CD4-positive, CD25-positive, alpha-beta regulatory T cell (primary cell): ENCODE measurements around the gene PCDHGA5. TPM values are rescaled to one million over a fixed set of nuclear protein-coding genes. Genes with fewer than 3 reads are reported as not detected.
"Not testable (repeated sequence)": the region's sequence is repeated elsewhere in the genome, so short reads cannot be mapped to it uniquely, and the experiment has no call there.

Source experiments
- ATAC-seq, 2 donors: fragments of 150-1000 bp; cut with Tn5 transposase; one replicate each; pipeline ENCODE4 v1.10.0; 2021; ENCODE audit warnings: low read depth in 2 of 2, moderate number of reproducible peaks in 2 of 2, moderate library complexity in 1 of 2
- DNase-seq, 3 donors: peaks; one replicate each; pipeline versions ENCODE4 v3.0.0 to v3.0.0-alpha.2; 2012 to 2022; ENCODE audit warnings: mixed read lengths in 1 of 3
- H3K27ac ChIP-seq: one replicate; pipeline ENCODE4 v1.7.0; 2013; ENCODE audit warnings: mild to moderate bottlenecking, low read length; ENCODE audit not compliant: insufficient read depth, poor library complexity, severe bottlenecking
- H3K27me3 ChIP-seq: one replicate; pipeline ENCODE4 v1.7.0; 2013; ENCODE audit warnings: low read length; ENCODE audit not compliant: control insufficient read depth, insufficient read depth
- H3K36me3 ChIP-seq: one replicate; pipeline ENCODE4 v1.7.0; 2013; ENCODE audit warnings: mild to moderate bottlenecking, low read length, moderate library complexity; ENCODE audit not compliant: control insufficient read depth, insufficient read depth
- H3K4me1 ChIP-seq: 2 replicates; pipeline ENCODE4 v1.7.0; 2013; ENCODE audit warnings: mild to moderate bottlenecking, low read length; ENCODE audit not compliant: insufficient read depth, control insufficient read depth, poor library complexity, severe bottlenecking
- H3K4me3 ChIP-seq: one replicate; pipeline ENCODE4 v1.7.0; 2013; ENCODE audit warnings: low read depth, mild to moderate bottlenecking, low read length, moderate library complexity
- H3K9me3 ChIP-seq, 2 experiments: 1 replicate in 1 of 2; 2 replicates in 1 of 2; pipeline ENCODE4 v1.7.0; 2013; ENCODE audit warnings: low read length in 2 of 2, mild to moderate bottlenecking in 1 of 2, moderate library complexity in 1 of 2; ENCODE audit not compliant: control insufficient read depth in 2 of 2
- H3K27ac Mint-ChIP-seq, 3 donors: one replicate each; pipeline ENCODE4 v1.8.0; 2020 to 2022; ENCODE audit warnings: mild to moderate bottlenecking in 3 of 3, mixed read lengths in 3 of 3, moderate library complexity in 2 of 3
- H3K27me3 Mint-ChIP-seq: one replicate; pipeline ENCODE4 v1.8.0; 2022; ENCODE audit warnings: mild to moderate bottlenecking, mixed read lengths
- H3K36me3 Mint-ChIP-seq: one replicate; pipeline ENCODE4 v1.8.0; 2020; ENCODE audit warnings: mixed read lengths
- H3K4me1 Mint-ChIP-seq, 4 donors: one replicate each; pipeline ENCODE4 v1.8.0; 2020 to 2022; ENCODE audit warnings: mixed read lengths in 4 of 4, mild to moderate bottlenecking in 1 of 4
- H3K4me3 Mint-ChIP-seq, 4 donors: one replicate each; pipeline ENCODE4 v1.8.0; 2020 to 2022; ENCODE audit warnings: mild to moderate bottlenecking in 4 of 4, mixed read lengths in 4 of 4, moderate library complexity in 3 of 4
- H3K9me3 Mint-ChIP-seq, 7 donors: one replicate each; pipeline ENCODE4 v1.8.0; 2020 to 2022; ENCODE audit warnings: mixed read lengths in 7 of 7, mild to moderate bottlenecking in 3 of 7, moderate library complexity in 2 of 7
- polyA plus RNA-seq, 4 donors: library from polyadenylated mRNA; unstranded; fragments of 300-500 nt; fragmentation: Illumina TruSeq; gene quantifications; one replicate each; pipeline ENCODE4 v1.2.3, GENCODE V29; 2021
- total RNA-seq: library from RNA; stranded (reverse); gene quantifications from one replicate; pipeline ENCODE4 v1.2.3, GENCODE V29; 2022

Gene PCDHGA5
- total and polyA plus RNA-seq, 5 donors from 2014 or later: 0.08 TPM; not detected in 4

GRCh38 chr5:141414548-141415274 is 50.7 kb downstream of the PCDHGA5 start:
- not testable (repeated sequence) for H3K4me3 ChIP-seq, H3K27ac ChIP-seq, ATAC-seq, H3K27ac Mint-ChIP-seq, H3K36me3 ChIP-seq, DNase-seq
- Mint-ChIP-seq H3K36me3 (peaks cover 18% of the 10 kb centered on the region), H3K4me3 (peak overlapping the region; percentile 51 to 87 (median 62)), H3K9me3 (peaks cover 0 to 37% (median 17%) of the 10 kb centered on the region in 7 donors), H3K27me3 (peaks cover 73% of the 10 kb centered on the region), H3K4me1 (peaks cover 0 to 26% (median 16%) of the 10 kb centered on the region in 4 donors)
- Histone ChIP-seq H3K4me1 (peaks cover 18% of the 10 kb centered on the region), H3K27me3 (peaks cover 56% of the 10 kb centered on the region), H3K9me3 (peaks cover 14 to 36% of the 10 kb centered on the region in 2 experiments)

GRCh38 chr5:141415275-141415618 is 51.3 kb downstream of the PCDHGA5 start:
- H3K4me1 Mint-ChIP-seq: peaks cover 0 to 26% (median 16%) of the 10 kb centered on the region in 4 donors
- not testable (repeated sequence) for H3K27ac Mint-ChIP-seq, H3K4me3 ChIP-seq, DNase-seq, ATAC-seq, H3K36me3 ChIP-seq, H3K27ac ChIP-seq
- H3K36me3 Mint-ChIP-seq: peaks cover 20% of the 10 kb centered on the region
- peaks cover 18% of the 10 kb centered on the region for H3K4me1 ChIP-seq
- H3K27me3 ChIP-seq: peaks cover 58% of the 10 kb centered on the region
- peaks cover 18 to 41% of the 10 kb centered on the region in 2 experiments for H3K9me3 ChIP-seq
- H3K9me3 Mint-ChIP-seq: peaks cover 0 to 39% (median 18%) of the 10 kb centered on the region in 7 donors
- H3K4me3 Mint-ChIP-seq: peak overlapping the region in 2 of 4 donors; percentile 4 to 42
- peaks cover 73% of the 10 kb centered on the region for H3K27me3 Mint-ChIP-seq

Other genes starting within 250 kb of the PCDHGA5 start
Only the 30 nearest of the 36 such genes appear.
- gene PCDHB9, start 177.0 kb upstream of the PCDHGA5 start, total RNA-seq: 0.07 TPM
- not detected for gene PCDHB9, start 177.0 kb upstream of the PCDHGA5 start, polyA plus RNA-seq
- gene PCDHB10, start 171.8 kb upstream of the PCDHGA5 start, total RNA-seq: not detected
- not detected for gene PCDHB10, start 171.8 kb upstream of the PCDHGA5 start, polyA plus RNA-seq
- not detected for gene PCDHB11, start 164.5 kb upstream of the PCDHGA5 start, total RNA-seq
- not detected for gene PCDHB11, start 164.5 kb upstream of the PCDHGA5 start, polyA plus RNA-seq
- not detected for gene PCDHB12, start 155.4 kb upstream of the PCDHGA5 start, total RNA-seq
- gene PCDHB12, start 155.4 kb upstream of the PCDHGA5 start, polyA plus RNA-seq: not detected
- gene PCDHB13, start 150.2 kb upstream of the PCDHGA5 start, total RNA-seq: not detected
- gene PCDHB13, start 150.2 kb upstream of the PCDHGA5 start, polyA plus RNA-seq: under 1 TPM in 1 of 4 donors, not detected in 3; 0.05 TPM
- not detected for gene PCDHB14, start 140.8 kb upstream of the PCDHGA5 start, total RNA-seq
- gene PCDHB14, start 140.8 kb upstream of the PCDHGA5 start, polyA plus RNA-seq: not detected
- not detected for gene PCDHB15, start 118.8 kb upstream of the PCDHGA5 start, total RNA-seq
- not detected for gene PCDHB15, start 118.8 kb upstream of the PCDHGA5 start, polyA plus RNA-seq
- gene SLC25A2, start 60.1 kb upstream of the PCDHGA5 start, total RNA-seq: 0.74 TPM
- under 1 TPM in 1 of 4 donors, not detected in 3; 0.12 TPM for gene SLC25A2, start 60.1 kb upstream of the PCDHGA5 start, polyA plus RNA-seq
- 76.6 TPM for gene TAF7, start 43.4 kb upstream of the PCDHGA5 start, total RNA-seq
- 100 to 1,000 TPM; 172 to 235 (median 200) TPM for gene TAF7, start 43.4 kb upstream of the PCDHGA5 start, polyA plus RNA-seq
- 0.10 TPM for gene PCDHGA1, start 33.6 kb upstream of the PCDHGA5 start, total RNA-seq
- gene PCDHGA1, start 33.6 kb upstream of the PCDHGA5 start, polyA plus RNA-seq: under 1 TPM in 1 of 4 donors, not detected in 3; 0.06 TPM
- not detected for gene PCDHGA2, start 25.4 kb upstream of the PCDHGA5 start, total RNA-seq
- gene PCDHGA2, start 25.4 kb upstream of the PCDHGA5 start, polyA plus RNA-seq: not detected
- not detected for gene PCDHGA3, start 20.3 kb upstream of the PCDHGA5 start, total RNA-seq
- gene PCDHGA3, start 20.3 kb upstream of the PCDHGA5 start, polyA plus RNA-seq: not detected
- not detected for gene PCDHGB1, start 14.1 kb upstream of the PCDHGA5 start, total RNA-seq
- gene PCDHGB1, start 14.1 kb upstream of the PCDHGA5 start, polyA plus RNA-seq: not detected
- gene PCDHGA4, start 9.1 kb upstream of the PCDHGA5 start, total RNA-seq: not detected
- not detected for gene PCDHGA4, start 9.1 kb upstream of the PCDHGA5 start, polyA plus RNA-seq
- 0.20 TPM for gene PCDHGB2, start 4.2 kb upstream of the PCDHGA5 start, total RNA-seq
- under 1 TPM in 1 of 4 donors, not detected in 3; 0.54 TPM for gene PCDHGB2, start 4.2 kb upstream of the PCDHGA5 start, polyA plus RNA-seq
- 0.20 TPM for gene PCDHGB3, start 6.1 kb downstream of the PCDHGA5 start, total RNA-seq
- not detected for gene PCDHGB3, start 6.1 kb downstream of the PCDHGA5 start, polyA plus RNA-seq
- gene PCDHGA6, start 9.7 kb downstream of the PCDHGA5 start, total RNA-seq: not detected
- not detected for gene PCDHGA6, start 9.7 kb downstream of the PCDHGA5 start, polyA plus RNA-seq
- gene PCDHGA7, start 18.6 kb downstream of the PCDHGA5 start, total RNA-seq: not detected
- gene PCDHGA7, start 18.6 kb downstream of the PCDHGA5 start, polyA plus RNA-seq: under 1 TPM in 1 of 4 donors, not detected in 3; 0.09 TPM
- gene PCDHGB4, start 23.5 kb downstream of the PCDHGA5 start, total RNA-seq: not detected
- under 1 TPM in 1 of 4 donors, not detected in 3; 0.22 TPM for gene PCDHGB4, start 23.5 kb downstream of the PCDHGA5 start, polyA plus RNA-seq
- gene PCDHGA8, start 28.5 kb downstream of the PCDHGA5 start, total RNA-seq: not detected
- under 1 TPM in 1 of 4 donors, not detected in 3; 0.10 TPM for gene PCDHGA8, start 28.5 kb downstream of the PCDHGA5 start, polyA plus RNA-seq
- not detected for gene PCDHGB5, start 33.8 kb downstream of the PCDHGA5 start, total RNA-seq
- under 1 TPM in 2 of 4 donors, not detected in 2; 0.17 to 0.27 TPM for gene PCDHGB5, start 33.8 kb downstream of the PCDHGA5 start, polyA plus RNA-seq
- not detected for gene PCDHGA9, start 38.6 kb downstream of the PCDHGA5 start, total RNA-seq
- not detected for gene PCDHGA9, start 38.6 kb downstream of the PCDHGA5 start, polyA plus RNA-seq
- gene PCDHGB6, start 43.9 kb downstream of the PCDHGA5 start, total RNA-seq: not detected
- gene PCDHGB6, start 43.9 kb downstream of the PCDHGA5 start, polyA plus RNA-seq: not detected
- gene PCDHGA10, start 48.8 kb downstream of the PCDHGA5 start, total RNA-seq: not detected
- not detected for gene PCDHGA10, start 48.8 kb downstream of the PCDHGA5 start, polyA plus RNA-seq
- gene PCDHGB7, start 53.5 kb downstream of the PCDHGA5 start, total RNA-seq: not detected
- gene PCDHGB7, start 53.5 kb downstream of the PCDHGA5 start, polyA plus RNA-seq: not detected
- gene PCDHGA11, start 56.9 kb downstream of the PCDHGA5 start, total RNA-seq: not detected
- gene PCDHGA11, start 56.9 kb downstream of the PCDHGA5 start, polyA plus RNA-seq: not detected
- gene PCDHGA12, start 66.3 kb downstream of the PCDHGA5 start, total RNA-seq: not detected
- gene PCDHGA12, start 66.3 kb downstream of the PCDHGA5 start, polyA plus RNA-seq: not detected
- gene PCDHGC3, start 111.8 kb downstream of the PCDHGA5 start, total RNA-seq: 0.35 TPM
- under 1 TPM in 1 of 4 donors, not detected in 3; 0.09 TPM for gene PCDHGC3, start 111.8 kb downstream of the PCDHGA5 start, polyA plus RNA-seq
- not detected for gene PCDHGC4, start 120.9 kb downstream of the PCDHGA5 start, total RNA-seq
- not detected for gene PCDHGC4, start 120.9 kb downstream of the PCDHGA5 start, polyA plus RNA-seq
- not detected for gene PCDHGC5, start 124.9 kb downstream of the PCDHGA5 start, total RNA-seq
- not detected for gene PCDHGC5, start 124.9 kb downstream of the PCDHGA5 start, polyA plus RNA-seq